ENCODE measurements around the gene BCL6.
A peak's percentile ranks its signal among the peaks of the same experiment; 100 is the strongest.

The BCL6 gene

GRCh38 chr3:187739094-187739560 lies 6.1 kb downstream of the BCL6 start:
- DNase-seq (ENCODE audit: low spot score), result no peak

DNA sequence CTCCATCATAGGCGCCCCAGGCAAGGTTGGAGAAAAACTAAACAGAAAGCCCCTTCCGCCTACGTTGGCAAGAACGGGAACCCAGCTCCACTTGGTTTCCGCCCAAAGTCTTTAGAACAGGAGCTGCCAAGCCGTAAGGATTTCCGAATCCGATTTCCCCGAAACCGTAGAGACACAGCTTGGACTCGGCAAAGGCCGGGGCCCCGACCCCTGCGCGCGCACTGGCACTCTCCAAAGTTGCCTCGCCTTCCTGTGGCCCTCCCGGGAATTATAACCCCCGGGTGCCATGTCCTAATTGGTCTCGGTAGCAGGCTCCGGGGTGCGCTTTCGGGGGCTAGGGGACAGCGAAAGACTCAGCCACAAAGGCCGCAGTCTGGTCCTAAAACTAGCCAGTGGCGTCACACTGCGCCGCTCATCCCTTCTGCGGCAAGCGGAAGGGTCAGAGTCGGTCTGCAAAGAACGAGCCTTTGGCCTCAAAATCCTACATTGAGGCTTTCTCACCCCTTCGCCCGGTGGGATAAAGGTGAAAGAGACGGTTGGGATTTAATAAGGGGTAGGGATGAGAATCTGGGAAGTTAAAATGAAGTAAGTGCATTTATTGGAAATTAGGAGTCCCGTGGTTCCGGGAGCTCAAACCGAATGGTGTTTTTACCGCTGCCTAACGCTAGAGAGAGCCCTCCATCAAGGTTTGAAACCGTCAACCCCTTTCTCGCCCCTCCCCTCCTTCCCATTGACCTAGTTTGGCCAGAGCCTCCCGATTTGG lies 6.8 kb downstream of the BCL6 start:
- DNase-seq (ENCODE audit: low spot score), result peak; percentile 47

- no peak for DNase-seq (ENCODE audit: low spot score)
These were observed 7.3 kb downstream of the BCL6 start for GRCh38 chr3:187738071-187738330.

DNA sequence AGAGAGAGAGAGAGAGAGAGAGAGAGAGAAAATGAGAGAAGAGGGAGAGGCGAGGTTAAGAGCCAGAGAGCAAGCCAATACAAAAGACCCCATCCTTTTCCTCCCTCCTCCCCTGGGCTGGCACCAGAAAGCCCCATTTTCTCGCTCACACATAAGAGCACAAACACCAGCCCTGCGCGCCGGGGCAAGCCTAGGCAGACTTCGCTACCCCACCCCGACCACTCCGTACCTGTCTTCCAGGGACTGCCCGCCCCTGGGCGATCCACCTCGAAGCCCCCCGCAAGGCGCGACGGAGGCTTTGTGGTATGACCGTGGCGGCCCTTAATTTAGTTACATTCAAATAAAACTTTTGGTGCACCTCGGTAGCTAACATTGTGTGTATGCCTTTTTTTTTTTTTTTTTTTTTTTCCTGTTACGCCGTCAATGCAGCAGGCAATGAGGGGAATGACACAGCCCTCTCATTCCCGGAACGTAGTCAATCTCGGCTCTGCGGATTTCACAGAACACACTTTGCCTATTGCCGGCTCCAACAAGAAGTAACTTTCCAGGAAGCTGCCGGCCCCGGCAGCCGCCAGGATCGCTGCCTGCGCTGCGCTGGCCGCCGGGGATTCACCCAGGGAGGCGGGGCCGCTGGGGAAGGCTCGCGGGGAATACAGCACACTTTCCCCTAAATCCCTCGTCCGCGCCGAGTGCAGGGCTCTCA lies 7.7 kb downstream of the BCL6 start:
- DNase-seq (ENCODE audit: low spot score), result no peak

DNA sequence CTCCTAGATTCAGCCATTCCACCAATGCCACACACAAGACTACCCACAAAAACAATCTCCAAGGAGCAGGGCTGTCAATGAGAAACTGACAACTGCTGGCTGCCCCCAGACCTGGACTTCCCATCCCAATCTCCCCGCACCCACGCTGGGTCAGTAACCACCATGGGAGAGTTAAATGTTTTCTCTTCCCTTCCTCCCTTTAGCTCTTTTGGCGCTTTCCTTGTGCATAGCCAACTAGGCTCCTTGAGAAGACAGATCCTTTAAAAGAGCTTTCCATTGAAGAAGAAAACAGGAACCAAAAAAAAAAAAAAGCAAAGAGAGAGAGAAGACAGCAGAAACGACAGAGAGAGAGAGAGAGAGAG lies 8.3 kb downstream of the BCL6 start:
- DNase-seq (ENCODE audit: low spot score), result no peak

GRCh38 chr3:187736418-187736871 lies 8.8 kb downstream of the BCL6 start:
- DNase-seq (ENCODE audit: low spot score), result no peak

- no peak for DNase-seq (ENCODE audit: low spot score)
These were observed 9.4 kb downstream of the BCL6 start for GRCh38 chr3:187735837-187736236.

DNA sequence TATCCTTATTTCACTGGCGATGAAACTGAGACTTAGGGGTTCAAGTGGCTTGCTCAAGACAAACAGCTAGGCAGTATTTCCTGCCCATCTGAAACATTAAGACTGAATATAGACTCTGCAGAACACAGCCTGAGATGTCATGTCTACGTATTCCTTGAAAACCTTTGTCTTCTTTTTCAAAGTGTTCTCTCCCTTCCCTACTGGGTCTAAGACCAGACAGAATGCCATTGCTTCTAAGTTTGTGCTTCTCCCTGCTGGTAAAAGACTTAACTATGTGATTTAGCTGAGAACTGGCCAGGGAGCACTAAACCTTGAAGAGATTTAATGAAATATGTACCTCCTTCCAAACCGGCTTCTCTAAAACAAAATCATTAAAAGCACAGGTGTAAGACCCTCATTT lies 9.9 kb downstream of the BCL6 start:
- no peak for DNase-seq (ENCODE audit: low spot score)

- no peak for DNase-seq (ENCODE audit: low spot score)
These were observed 10.4 kb downstream of the BCL6 start for GRCh38 chr3:187734841-187735240.

- DNase-seq (ENCODE audit: low spot score), result no peak
These were observed 11.9 kb downstream of the BCL6 start for GRCh38 chr3:187733371-187733770.

DNA sequence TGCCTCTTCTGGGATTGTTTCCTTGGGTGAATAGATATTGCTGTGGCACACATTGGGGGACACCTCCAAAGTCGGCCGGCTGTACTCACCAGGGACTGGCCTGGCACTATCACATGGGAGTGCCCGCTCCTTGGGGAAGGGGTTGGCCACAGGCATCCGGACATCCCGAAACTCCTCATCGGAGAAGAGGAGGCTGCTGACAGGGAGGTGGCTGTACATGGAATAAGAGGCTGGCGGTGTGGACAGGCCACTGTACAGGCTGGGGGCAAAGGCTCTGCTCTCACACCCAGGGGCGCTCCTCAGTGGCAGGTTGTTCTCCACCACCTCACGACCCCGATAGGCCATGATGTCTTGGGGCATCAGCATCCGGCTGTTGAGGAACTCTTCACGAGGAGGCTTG lies 15.7 kb downstream of the BCL6 start:
- no peak for DNase-seq (ENCODE audit: low spot score)

- DNase-seq (ENCODE audit: low spot score), result no peak
These were observed 16.2 kb downstream of the BCL6 start for GRCh38 chr3:187728940-187729583.

GRCh38 chr3:187728248-187728647 lies 17.0 kb downstream of the BCL6 start:
- no peak for DNase-seq (ENCODE audit: low spot score)

GRCh38 chr3:187726564-187726963 lies 18.7 kb downstream of the BCL6 start:
- DNase-seq (ENCODE audit: low spot score), result no peak

DNA sequence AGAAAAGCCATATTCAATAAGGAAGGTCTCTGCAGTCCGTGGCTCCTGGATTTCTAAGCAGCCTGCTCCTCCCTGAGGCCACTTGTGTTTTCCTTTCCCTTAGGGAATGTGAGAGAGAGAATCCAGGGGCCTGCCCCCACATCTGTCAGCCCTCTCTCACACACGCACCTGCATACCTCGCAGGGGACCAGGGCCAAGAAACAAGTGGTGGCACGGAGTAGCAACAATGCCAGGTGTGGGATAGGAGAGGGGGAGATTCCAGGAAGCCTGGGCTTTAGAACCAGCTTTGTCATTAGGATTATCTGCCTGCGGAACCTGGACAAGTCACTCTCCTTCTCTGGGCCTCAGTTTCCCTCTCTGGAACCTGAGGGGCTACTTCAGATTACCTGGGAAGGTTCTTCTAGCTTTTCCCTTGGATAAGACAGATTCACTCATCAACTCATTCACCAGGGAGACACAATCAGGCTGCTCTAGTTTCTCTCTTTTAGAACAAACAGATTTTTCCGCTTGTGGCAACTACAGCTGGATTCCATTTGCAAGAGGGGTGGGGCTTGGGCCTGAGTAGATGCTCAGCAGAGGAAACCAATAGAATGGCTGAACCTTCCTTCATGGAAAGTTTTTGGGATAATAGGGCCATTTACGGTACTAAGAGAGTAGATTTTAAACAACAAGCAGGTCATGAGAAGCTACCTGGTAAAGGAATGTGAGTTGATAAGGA lies 19.5 kb downstream of the BCL6 start:
- DNase-seq (ENCODE audit: low spot score), result no peak

- no peak for DNase-seq (ENCODE audit: low spot score)
These were observed 20.0 kb downstream of the BCL6 start for GRCh38 chr3:187725224-187725623.

DNA sequence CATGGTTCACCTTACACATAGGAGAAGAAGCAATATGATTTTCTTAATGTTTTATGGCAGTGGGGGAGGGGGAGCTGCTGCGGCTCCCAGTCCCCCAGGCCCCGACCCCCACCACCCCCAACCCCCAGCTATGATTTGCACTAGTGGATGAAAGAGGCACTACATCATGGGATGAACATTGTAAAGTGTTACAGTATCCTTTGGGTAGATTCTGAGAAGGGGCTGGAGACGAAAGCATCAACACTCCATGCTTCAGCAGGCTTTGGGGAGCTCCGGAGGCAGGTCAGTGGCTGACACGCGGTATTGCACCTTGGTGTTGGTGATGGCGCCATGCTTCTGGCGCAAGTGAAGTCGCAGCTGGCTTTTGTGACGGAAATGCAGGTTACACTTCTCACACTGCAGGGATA lies 23.1 kb downstream of the BCL6 start:
- DNase-seq (ENCODE audit: low spot score), result no peak

- no peak for DNase-seq (ENCODE audit: low spot score)
These were observed 24.2 kb downstream of the BCL6 start for GRCh38 chr3:187721055-187721454.

GRCh38 chr3:187720337-187720670 lies 25.0 kb downstream of the BCL6 start:
- DNase-seq (ENCODE audit: low spot score), result peak; percentile 34

GRCh38 chr3:187719628-187720336 lies 25.5 kb downstream of the BCL6 start:
- no peak for DNase-seq (ENCODE audit: low spot score)

DNA sequence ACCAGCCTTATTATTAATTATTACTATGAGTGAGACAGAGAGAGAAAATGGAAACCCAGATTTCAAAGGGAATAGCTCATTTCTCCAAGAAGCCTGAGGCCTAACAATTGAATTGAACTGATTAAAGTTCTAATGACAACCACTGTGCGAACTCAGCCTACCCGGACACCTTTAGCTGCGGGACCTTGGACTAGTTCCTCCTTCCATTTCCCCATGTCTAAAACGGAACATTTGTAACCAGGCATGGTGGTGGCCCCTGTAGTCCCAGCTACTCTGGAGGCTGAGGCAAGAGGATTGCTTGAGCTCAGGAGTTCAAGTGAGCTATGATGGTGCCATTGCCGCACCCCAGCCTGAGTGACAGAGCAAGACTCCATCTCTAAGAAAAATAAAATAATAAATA lies 26.5 kb downstream of the BCL6 start:
- DNase-seq (ENCODE audit: low spot score), result no peak

GRCh38 chr3:187717572-187717971 lies 27.7 kb downstream of the BCL6 start:
- no peak for DNase-seq (ENCODE audit: low spot score)
